Lower lobe of right lung (tissue), 2 donors: ENCODE data around the gene ARMH3. TPM values are rescaled to one million over a fixed set of nuclear protein-coding genes. Genes with fewer than 3 reads are reported as not detected.

Source experiments
- ATAC-seq, 2 donors: fragments of 200-7000 bp; cut with Tn5 transposase; one replicate each; pipeline ENCODE4 v1.9.1; 2020 to 2022; ENCODE audit warnings: mild to moderate bottlenecking in 2 of 2, moderate library complexity in 2 of 2
- DNase-seq: peaks from one replicate; pipeline ENCODE4 v3.0.0-alpha.2; 2020
- H3K27ac ChIP-seq: fragments of 200-600 bp; one replicate; pipeline ENCODE4 v1.8.0; 2022
- H3K27me3 ChIP-seq: fragments of 200-600 bp; one replicate; pipeline ENCODE4 v1.8.0; 2022; ENCODE audit warnings: low read depth
- H3K36me3 ChIP-seq: fragments of 200-600 bp; one replicate; pipeline ENCODE4 v1.8.0; 2022; ENCODE audit warnings: mild to moderate bottlenecking
- H3K4me1 ChIP-seq: fragments of 200-600 bp; one replicate; pipeline ENCODE4 v1.8.0; 2022
- H3K4me3 ChIP-seq: fragments of 200-600 bp; one replicate; pipeline ENCODE4 v1.8.0; 2022; ENCODE audit warnings: mild to moderate bottlenecking
- H3K9me3 ChIP-seq: fragments of 200-600 bp; one replicate; pipeline ENCODE4 v1.8.0; 2022
- intact Hi-C: fragments of 100-400 bp; cut with DNase I; formaldehyde crosslinking; loops from one replicate; pipeline ENCODE4 v1.11.0; 2022
- total RNA-seq: library from RNA; stranded (reverse); fragmentation: NEBNext Ultra II Directional; extraction: Animal tissue kit (Norgen Biotek cat#: 25700); gene quantifications from one replicate; pipeline ENCODE4 v1.2.1, GENCODE V29; 2021
- TF ChIP-seq, protein P1 (sequence below): fragments of 200-600 bp; IDR thresholded peaks from one replicate; pipeline ENCODE4 v1.8.0; 2022; ENCODE audit warnings: antibody characterized with exemption, mild to moderate bottlenecking
- donor health status: DM: no; HTN: yes; CAD: no; lungs with severe emphysema.

ARMH3 gene
- total RNA-seq, 1 donor from 2014 or later, result 38.6 TPM

DNA sequence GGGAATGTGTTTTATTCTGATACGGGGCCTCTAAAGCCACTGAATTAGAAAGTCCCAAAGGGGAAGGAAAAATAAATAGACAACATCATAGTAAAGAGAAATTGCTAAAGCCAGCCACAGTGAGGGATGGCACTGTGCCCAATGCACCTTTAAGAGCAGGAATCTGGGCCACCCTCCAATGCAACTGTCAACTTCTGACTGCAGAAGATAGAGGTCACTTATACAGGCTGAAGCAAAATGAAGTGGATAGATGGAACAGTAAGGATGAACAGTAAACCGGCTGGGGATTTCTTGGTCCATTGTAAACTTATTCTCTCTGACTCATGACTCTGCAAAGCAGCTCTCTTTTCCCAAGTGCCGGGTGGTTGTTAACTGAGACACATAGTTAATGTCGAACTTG is 158.3 kb downstream of the ARMH3 start:
- TF ChIP-seq, protein P1, sequence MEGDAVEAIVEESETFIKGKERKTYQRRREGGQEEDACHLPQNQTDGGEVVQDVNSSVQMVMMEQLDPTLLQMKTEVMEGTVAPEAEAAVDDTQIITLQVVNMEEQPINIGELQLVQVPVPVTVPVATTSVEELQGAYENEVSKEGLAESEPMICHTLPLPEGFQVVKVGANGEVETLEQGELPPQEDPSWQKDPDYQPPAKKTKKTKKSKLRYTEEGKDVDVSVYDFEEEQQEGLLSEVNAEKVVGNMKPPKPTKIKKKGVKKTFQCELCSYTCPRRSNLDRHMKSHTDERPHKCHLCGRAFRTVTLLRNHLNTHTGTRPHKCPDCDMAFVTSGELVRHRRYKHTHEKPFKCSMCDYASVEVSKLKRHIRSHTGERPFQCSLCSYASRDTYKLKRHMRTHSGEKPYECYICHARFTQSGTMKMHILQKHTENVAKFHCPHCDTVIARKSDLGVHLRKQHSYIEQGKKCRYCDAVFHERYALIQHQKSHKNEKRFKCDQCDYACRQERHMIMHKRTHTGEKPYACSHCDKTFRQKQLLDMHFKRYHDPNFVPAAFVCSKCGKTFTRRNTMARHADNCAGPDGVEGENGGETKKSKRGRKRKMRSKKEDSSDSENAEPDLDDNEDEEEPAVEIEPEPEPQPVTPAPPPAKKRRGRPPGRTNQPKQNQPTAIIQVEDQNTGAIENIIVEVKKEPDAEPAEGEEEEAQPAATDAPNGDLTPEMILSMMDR, result no peak
- Histone ChIP-seq H3K27ac (no peak overlapping the region), H3K4me1 (peaks cover 6% of the 10 kb centered on the region), H3K27me3 (no peaks in the 10 kb centered on the region), H3K36me3 (peaks cover 5% of the 10 kb centered on the region), H3K4me3 (no peak overlapping the region), H3K9me3 (no peaks in the 10 kb centered on the region)
- peak in 1 of 2 donors; percentile 52 for ATAC-seq
- intact Hi-C loops, result no loop called here
- no peak for DNase-seq

DNA sequence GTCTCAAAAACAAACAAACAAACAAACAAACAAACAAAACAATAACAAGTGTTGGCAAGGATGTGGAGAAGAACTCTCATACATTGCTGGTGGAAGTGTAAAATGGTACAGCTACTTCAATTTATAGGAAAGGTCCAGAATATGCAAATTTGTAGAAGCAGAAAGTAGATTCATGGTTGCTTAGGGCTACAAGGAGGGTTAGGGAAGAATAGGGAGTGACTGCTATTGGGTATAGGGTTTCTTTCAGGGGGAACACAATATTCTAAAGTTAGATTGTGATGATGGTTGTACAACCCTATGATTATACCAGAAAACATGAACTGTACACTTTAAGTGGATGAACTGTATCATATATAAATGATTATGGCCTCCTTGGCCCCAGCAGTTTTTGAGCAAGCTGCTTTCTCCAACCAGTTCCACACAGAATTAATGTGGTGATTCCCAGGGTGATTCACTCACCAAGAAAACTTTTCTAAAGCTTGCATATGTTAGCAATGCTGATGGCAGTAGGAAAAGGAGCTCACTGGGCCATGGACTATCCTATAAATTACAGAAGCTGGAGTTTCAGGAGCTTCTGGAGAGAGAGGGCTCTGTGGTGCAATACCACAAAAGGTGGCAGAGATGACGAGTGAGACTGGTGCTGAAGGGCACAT is 159.6 kb downstream of the ARMH3 start:
- no peak overlapping the region for H3K4me3 ChIP-seq

DNA sequence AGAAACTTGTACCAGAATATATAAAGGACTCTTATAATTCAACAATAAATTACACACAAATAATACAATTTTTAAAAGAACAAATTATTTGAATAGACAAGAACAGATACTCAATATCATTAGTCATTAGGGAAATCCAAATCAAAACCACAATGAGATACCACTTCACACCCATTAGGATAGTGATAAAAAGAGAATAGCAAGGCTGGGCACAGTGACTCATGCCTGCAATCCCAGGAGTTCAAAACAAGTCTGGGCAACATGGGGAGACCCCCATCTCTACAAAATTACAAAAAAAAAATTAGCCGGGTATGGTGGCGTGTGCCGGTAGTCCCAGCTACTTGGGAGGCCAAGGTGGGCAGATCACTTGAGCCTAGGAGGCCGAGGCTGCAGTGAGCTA is 160.2 kb downstream of the ARMH3 start:
- DNase-seq (no peak), ATAC-seq (no peak)
- intact Hi-C loops, result no loop called here
- H3K36me3 ChIP-seq, result no peaks in the 10 kb centered on the region
- H3K4me1 ChIP-seq, result peaks cover 6% of the 10 kb centered on the region
- H3K27ac ChIP-seq, result no peak overlapping the region
- no peak overlapping the region for H3K4me3 ChIP-seq
- H3K27me3 ChIP-seq, result no peaks in the 10 kb centered on the region
- H3K9me3 ChIP-seq, result no peaks in the 10 kb centered on the region
- TF ChIP-seq, protein P1, result no peak

More for the DNA sequence above, 159.6 kb downstream of the ARMH3 start:
- H3K4me1 ChIP-seq, result peaks cover 6% of the 10 kb centered on the region
- DNase-seq, result no peak
- ATAC-seq, result no peak
- TF ChIP-seq, protein P1, result no peak
- intact Hi-C loops, result no loop called here
- H3K36me3 ChIP-seq, result no peaks in the 10 kb centered on the region
- H3K9me3 ChIP-seq, result no peaks in the 10 kb centered on the region
- H3K27ac ChIP-seq, result no peak overlapping the region
- no peaks in the 10 kb centered on the region for H3K27me3 ChIP-seq

DNA sequence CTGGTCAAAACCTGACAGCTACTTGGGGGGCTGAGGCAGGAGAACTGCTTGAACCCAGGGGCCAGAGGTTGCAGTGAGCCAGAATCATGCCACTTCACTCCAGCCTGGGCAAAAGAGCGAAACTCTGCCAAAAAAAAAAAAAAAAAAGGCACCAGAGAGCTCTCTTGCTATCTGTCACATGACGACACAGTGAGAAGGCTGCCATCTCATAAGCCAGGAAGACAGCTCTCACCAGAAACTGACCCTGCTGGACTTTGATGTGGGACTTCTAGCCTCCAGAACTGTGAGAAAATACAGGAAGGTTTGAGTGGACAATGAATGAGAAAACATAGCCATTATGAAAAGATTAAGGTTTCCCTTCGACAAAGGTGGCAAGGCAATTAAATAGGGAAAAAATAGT is 161.2 kb downstream of the ARMH3 start:
- Histone ChIP-seq H3K4me1 (peaks cover 6% of the 10 kb centered on the region), H3K27ac (no peak overlapping the region), H3K27me3 (no peaks in the 10 kb centered on the region), H3K9me3 (no peaks in the 10 kb centered on the region), H3K4me3 (no peak overlapping the region), H3K36me3 (no peaks in the 10 kb centered on the region)
- TF ChIP-seq, protein P1, result no peak
- no peak for ATAC-seq
- DNase-seq, result no peak
- intact Hi-C loops, result no loop called here

DNA sequence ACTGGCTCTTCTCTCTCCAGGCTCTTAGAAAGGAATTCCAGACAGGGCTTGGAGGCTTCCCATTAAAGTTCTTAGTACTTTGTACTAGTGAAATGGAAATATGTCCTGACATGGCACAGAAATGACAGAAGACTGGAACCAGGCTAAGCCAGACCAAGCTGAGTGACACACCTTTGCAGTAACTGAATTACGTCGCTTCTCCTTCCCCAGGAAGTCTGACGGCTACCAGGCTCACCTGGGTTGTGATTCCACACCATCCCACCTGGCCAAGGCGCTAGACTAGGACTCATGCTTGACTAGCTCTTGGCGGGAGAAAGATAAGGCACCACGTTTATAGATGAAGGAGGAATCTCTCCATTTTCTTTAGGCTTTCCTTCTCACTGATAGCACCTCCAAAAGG is 161.7 kb downstream of the ARMH3 start:
- no peak for DNase-seq

More for the DNA sequence above, 161.7 kb downstream of the ARMH3 start:
- Histone ChIP-seq H3K27ac (no peak overlapping the region), H3K4me1 (peaks cover 6% of the 10 kb centered on the region), H3K9me3 (no peaks in the 10 kb centered on the region), H3K27me3 (no peaks in the 10 kb centered on the region), H3K4me3 (no peak overlapping the region), H3K36me3 (no peaks in the 10 kb centered on the region)
- no peak for ATAC-seq
- TF ChIP-seq, protein P1, result no peak
- intact Hi-C loops, result no loop called here
